SK-N-SH treated with all-trans-retinoic acid at 6 μM for 48 hours (cell line): ENCODE data around the gene TRIM34.
"Not testable (repeated sequence)": the region's sequence is repeated elsewhere in the genome, so short reads cannot be mapped to it uniquely, and the experiment has no call there.

Experiments used
- ATAC-seq: fragments of 200-7000 bp; cut with Tn5 transposase; 3 replicates; pipeline ENCODE4 v1.9.1; 2020; ENCODE audit warnings: mild to moderate bottlenecking, moderate library complexity
- ARNTL ChIP-seq: fragments of 450-650 bp; formaldehyde crosslinking; IDR thresholded peaks from 2 replicates; pipeline ENCODE4 v1.5.0; 2020; ENCODE audit warnings: low read depth, mild to moderate bottlenecking, moderate library complexity, borderline replicate concordance
- BACH2 ChIP-seq: fragments of 250-450 bp; sonication (Bioruptor Pico); IDR thresholded peaks from 2 replicates; pipeline ENCODE4 v1.9.0; 2021; ENCODE audit warnings: mild to moderate bottlenecking, borderline replicate concordance
- CREB5 ChIP-seq: fragments of 250-450 bp; sonication (Bioruptor Pico); IDR thresholded peaks from 2 replicates; pipeline ENCODE4 v1.5.1; 2020; ENCODE audit warnings: low read depth, mild to moderate bottlenecking, moderate library complexity
- CSDC2 ChIP-seq: fragments of 250-450 bp; sonication (Bioruptor Pico); IDR thresholded peaks from 2 replicates; pipeline ENCODE4 v1.5.0; 2020; ENCODE audit warnings: mild to moderate bottlenecking, moderate library complexity
- CSRNP3 ChIP-seq: fragments of 250-450 bp; sonication (Bioruptor Pico); IDR thresholded peaks from 2 replicates; pipeline ENCODE4 v1.5.1; 2021; ENCODE audit warnings: mild to moderate bottlenecking, moderate library complexity
- ESRRG ChIP-seq: fragments of 250-450 bp; sonication (Bioruptor Pico); IDR thresholded peaks from 2 replicates; pipeline ENCODE4 v1.6.1; 2021; ENCODE audit warnings: mild to moderate bottlenecking
- GLIS3 ChIP-seq: fragments of 250-450 bp; sonication (Bioruptor Pico); IDR thresholded peaks from 2 replicates; pipeline ENCODE4 v1.5.0; 2020; ENCODE audit warnings: mild to moderate bottlenecking, moderate library complexity
- ISL1 ChIP-seq: fragments of 250-450 bp; sonication (Bioruptor Pico); IDR thresholded peaks from 2 replicates; pipeline ENCODE4 v2.1.2; 2022; ENCODE audit warnings: mild to moderate bottlenecking, moderate library complexity
- OSR1 ChIP-seq: fragments of 250-450 bp; sonication (Bioruptor Pico); IDR thresholded peaks from 2 replicates; pipeline ENCODE4 v1.8.0; 2022; ENCODE audit warnings: moderate library complexity, mild to moderate bottlenecking, inconsistent platforms
- PATZ1 ChIP-seq: fragments of 250-450 bp; sonication (Bioruptor Pico); IDR thresholded peaks from 2 replicates; pipeline ENCODE4 v1.8.0; 2020; ENCODE audit warnings: mild to moderate bottlenecking, moderate library complexity, borderline replicate concordance
- POU6F1 ChIP-seq: fragments of 250-450 bp; sonication (Bioruptor Pico); IDR thresholded peaks from 2 replicates; pipeline ENCODE4 v1.8.0; 2021; ENCODE audit warnings: low read depth, mild to moderate bottlenecking, moderate library complexity, borderline replicate concordance
- PPARA ChIP-seq: fragments of 250-450 bp; sonication (Bioruptor Pico); IDR thresholded peaks from 2 replicates; pipeline ENCODE4 v1.5.0; 2020; ENCODE audit warnings: mild to moderate bottlenecking, borderline replicate concordance
- SNAI2 ChIP-seq: fragments of 250-450 bp; sonication (Bioruptor Pico); IDR thresholded peaks from 2 replicates; pipeline ENCODE4 v1.5.0; 2020; ENCODE audit warnings: mild to moderate bottlenecking, moderate library complexity
- TCF4 ChIP-seq: fragments of 250-450 bp; sonication (Bioruptor Pico); IDR thresholded peaks from 2 replicates; pipeline ENCODE4 v1.8.0; 2021; ENCODE audit warnings: mild to moderate bottlenecking, moderate library complexity, borderline replicate concordance
- TOX ChIP-seq: fragments of 250-450 bp; sonication (Bioruptor Pico); IDR thresholded peaks from 2 replicates; pipeline ENCODE4 v1.8.0; 2021; ENCODE audit warnings: mild to moderate bottlenecking, moderate library complexity, borderline replicate concordance
- TSHZ2 ChIP-seq: fragments of 250-450 bp; sonication (Bioruptor Pico); IDR thresholded peaks from 2 replicates; pipeline ENCODE4 v1.5.0; 2020; ENCODE audit warnings: mild to moderate bottlenecking, moderate library complexity
- ZC3H10 ChIP-seq: fragments of 250-450 bp; sonication (Bioruptor Pico); IDR thresholded peaks from 2 replicates; pipeline ENCODE4 v1.5.1; 2021; ENCODE audit warnings: mild to moderate bottlenecking, moderate library complexity
- ZFP3 ChIP-seq: fragments of 250-450 bp; sonication (Bioruptor Pico); IDR thresholded peaks from 2 replicates; pipeline ENCODE4 v1.5.0; 2020; ENCODE audit warnings: mild to moderate bottlenecking, moderate library complexity
- ZFP30 ChIP-seq: fragments of 450-650 bp; formaldehyde crosslinking; IDR thresholded peaks from 2 replicates; pipeline ENCODE4 v1.5.0; 2022; ENCODE audit warnings: mild to moderate bottlenecking, moderate library complexity
- ZNF565 ChIP-seq: fragments of 450-650 bp; formaldehyde crosslinking; conservative IDR thresholded peaks from 2 replicates; pipeline ENCODE4 v1.5.0; 2020; ENCODE audit warnings: low read depth, mild to moderate bottlenecking, moderate library complexity
- ZNF70 ChIP-seq: fragments of 450-650 bp; formaldehyde crosslinking; IDR thresholded peaks from 2 replicates; pipeline ENCODE4 v1.5.0; 2020; ENCODE audit warnings: mild to moderate bottlenecking, moderate library complexity
- ZNF8 ChIP-seq: fragments of 450-650 bp; formaldehyde crosslinking; IDR thresholded peaks from 2 replicates; pipeline ENCODE4 v1.5.0; 2020; ENCODE audit warnings: mild to moderate bottlenecking, moderate library complexity

The TRIM34 gene

GRCh38 chr11:5689551-5689983 is 64.8 kb downstream of the TRIM34 start, which contains the start of gene TRIM22:
Gene TRIM22 (plus strand): TSS chr11:5689790. CDS start chr11:5696233, 6,443 bp downstream.
- ATAC-seq: peak; percentile 48
- TF ChIP-seq ISL1 (CRISPR knock-in tag): no peak
- no peak for TF ChIP-seq OSR1 (CRISPR knock-in tag)
- TF ChIP-seq ESRRG: no peak
- no peak for TF ChIP-seq ZFP30
- TF ChIP-seq PPARA (CRISPR knock-in tag): no peak
- TF ChIP-seq GLIS3 (CRISPR knock-in tag): no peak
- no peak for TF ChIP-seq ZNF565
- no peak for TF ChIP-seq BACH2
- no peak for TF ChIP-seq ZNF8 (CRISPR knock-in tag)
- TF ChIP-seq ZNF70: no peak
- TF ChIP-seq SNAI2 (CRISPR knock-in tag): no peak
- TF ChIP-seq POU6F1 (CRISPR knock-in tag): no peak
- TF ChIP-seq ZFP3 (CRISPR knock-in tag): no peak
- TF ChIP-seq ZC3H10 (CRISPR knock-in tag): no peak
- no peak for TF ChIP-seq ARNTL (CRISPR knock-in tag)

GRCh38 chr11:5690216-5690615 is 65.4 kb downstream of the TRIM34 start:
- TF ChIP-seq ESRRG (no peak), CREB5 (CRISPR knock-in tag) (no peak), ZC3H10 (CRISPR knock-in tag) (no peak), BACH2 (no peak), ZNF70 (no peak), CSRNP3 (no peak), GLIS3 (CRISPR knock-in tag) (no peak), ZNF8 (CRISPR knock-in tag) (no peak), CSDC2 (CRISPR knock-in tag) (no peak), PATZ1 (CRISPR knock-in tag) (no peak), TCF4 (CRISPR knock-in tag) (no peak), ZNF565 (no peak), ARNTL (CRISPR knock-in tag) (no peak), TSHZ2 (no peak)
- peak; percentile 61 for ATAC-seq

GRCh38 chr11:5690736-5691135 is 65.9 kb downstream of the TRIM34 start:
- TF ChIP-seq OSR1 (CRISPR knock-in tag): no peak
- TF ChIP-seq CSDC2 (CRISPR knock-in tag): no peak
- TF ChIP-seq ARNTL (CRISPR knock-in tag): no peak
- no peak for TF ChIP-seq ZFP3 (CRISPR knock-in tag)
- TF ChIP-seq PATZ1 (CRISPR knock-in tag): no peak
- no peak for TF ChIP-seq ZNF8 (CRISPR knock-in tag)
- TF ChIP-seq TOX (CRISPR knock-in tag): no peak
- TF ChIP-seq GLIS3 (CRISPR knock-in tag): no peak
- TF ChIP-seq ZFP30: no peak
- no peak for TF ChIP-seq ZNF70
- peak; percentile 66 for ATAC-seq

GRCh38 chr11:5691238-5691963 is 66.6 kb downstream of the TRIM34 start:
- ATAC-seq: not testable (repeated sequence)
